CD4-positive, alpha-beta memory T cell (primary cell): ENCODE measurements around the gene RAB40C. TPM values are rescaled to one million over a fixed set of nuclear protein-coding genes. Genes with fewer than 3 reads are reported as not detected.

Experiments
- CTCF ChIA-PET: fragments of 350-600 bp; sonication (Branson Sonifier 250); formaldehyde crosslinking; loops from one replicate; lab custom pipeline; 2021; ENCODE audit warnings: inconsistent platforms; ENCODE audit not compliant: partially characterized antibody; lab: Charles Lee
- POLR2A ChIA-PET: fragments of 350-600 bp; sonication (Branson Sonifier 250); formaldehyde crosslinking; loops from one replicate; lab custom pipeline; 2021; ENCODE audit not compliant: partially characterized antibody; lab: Charles Lee
- DNase-seq, 5 donors: peaks; one replicate each; pipeline versions ENCODE4 v3.0.0 to v3.0.0-alpha.2; 2020 to 2022; ENCODE audit warnings: mixed read lengths in 1 of 5
- H3K27ac ChIP-seq: one replicate; pipeline ENCODE4 v1.7.0; 2013; ENCODE audit warnings: low read depth, low read length
- H3K27me3 ChIP-seq: 2 replicates; pipeline ENCODE4 v1.7.0; 2013; ENCODE audit warnings: mild to moderate bottlenecking, low read length, moderate library complexity; ENCODE audit not compliant: insufficient read depth
- H3K36me3 ChIP-seq: 2 replicates; pipeline ENCODE4 v1.7.0; 2013; ENCODE audit warnings: mild to moderate bottlenecking, low read length, moderate library complexity; ENCODE audit not compliant: insufficient read depth
- H3K4me1 ChIP-seq: 2 replicates; pipeline ENCODE4 v1.7.0; 2013; ENCODE audit warnings: mild to moderate bottlenecking, low read length, moderate library complexity; ENCODE audit not compliant: insufficient read depth
- H3K4me3 ChIP-seq, 2 donors: one replicate each; pipeline ENCODE4 v1.7.0; 2013; ENCODE audit warnings: low read length in 2 of 2, mild to moderate bottlenecking in 1 of 2
- H3K9me3 ChIP-seq, 2 donors: one replicate each; pipeline ENCODE4 v1.7.0; 2013; ENCODE audit warnings: low read length in 2 of 2, control low read depth in 1 of 2; ENCODE audit not compliant: control insufficient read depth in 1 of 2
- H3K27ac Mint-ChIP-seq, 7 donors: one replicate each; pipeline ENCODE4 v1.8.0; 2020 to 2021; ENCODE audit warnings: mixed read lengths in 7 of 7, mild to moderate bottlenecking in 6 of 7, inconsistent platforms in 3 of 7, moderate library complexity in 3 of 7
- H3K27me3 Mint-ChIP-seq, 2 donors: one replicate each; pipeline ENCODE4 v1.8.0; 2020 to 2021; ENCODE audit warnings: mixed read lengths in 2 of 2
- H3K36me3 Mint-ChIP-seq, 2 donors: one replicate each; pipeline ENCODE4 v1.8.0; 2020 to 2021; ENCODE audit warnings: mixed read lengths in 2 of 2, inconsistent platforms in 1 of 2, mild to moderate bottlenecking in 1 of 2
- H3K4me1 Mint-ChIP-seq, 4 donors: one replicate each; pipeline ENCODE4 v1.8.0; 2020 to 2021; ENCODE audit warnings: mixed read lengths in 4 of 4, mild to moderate bottlenecking in 1 of 4
- H3K4me3 Mint-ChIP-seq, 8 donors: one replicate each; pipeline ENCODE4 v1.8.0; 2020 to 2021; ENCODE audit warnings: mixed read lengths in 8 of 8, mild to moderate bottlenecking in 7 of 8, moderate library complexity in 6 of 8, inconsistent platforms in 3 of 8
- H3K9me3 Mint-ChIP-seq, 8 donors: one replicate each; pipeline ENCODE4 v1.8.0; 2020 to 2021; ENCODE audit warnings: mixed read lengths in 8 of 8, mild to moderate bottlenecking in 5 of 8, inconsistent platforms in 3 of 8, moderate library complexity in 1 of 8
- intact Hi-C: fragments of 100-400 bp; cut with micrococcal nuclease; formaldehyde crosslinking; loops from one replicate; pipeline ENCODE4 v1.15.1; 2023
- polyA plus RNA-seq, 2 donors: library from polyadenylated mRNA; unstranded; fragments of 300-500 nt; fragmentation: Illumina TruSeq; gene quantifications; one replicate each; pipeline ENCODE4 v1.2.3, GENCODE V29; 2021
- total RNA-seq, 2 experiments: library from RNA; stranded (reverse); gene quantifications; one replicate each; pipeline ENCODE4 v1.2.3, GENCODE V29; 2021

The RAB40C gene
- total and polyA plus RNA-seq, 4 experiments from 2014 or later, result 6.8 to 25.6 (median 19.9) TPM

DNA sequence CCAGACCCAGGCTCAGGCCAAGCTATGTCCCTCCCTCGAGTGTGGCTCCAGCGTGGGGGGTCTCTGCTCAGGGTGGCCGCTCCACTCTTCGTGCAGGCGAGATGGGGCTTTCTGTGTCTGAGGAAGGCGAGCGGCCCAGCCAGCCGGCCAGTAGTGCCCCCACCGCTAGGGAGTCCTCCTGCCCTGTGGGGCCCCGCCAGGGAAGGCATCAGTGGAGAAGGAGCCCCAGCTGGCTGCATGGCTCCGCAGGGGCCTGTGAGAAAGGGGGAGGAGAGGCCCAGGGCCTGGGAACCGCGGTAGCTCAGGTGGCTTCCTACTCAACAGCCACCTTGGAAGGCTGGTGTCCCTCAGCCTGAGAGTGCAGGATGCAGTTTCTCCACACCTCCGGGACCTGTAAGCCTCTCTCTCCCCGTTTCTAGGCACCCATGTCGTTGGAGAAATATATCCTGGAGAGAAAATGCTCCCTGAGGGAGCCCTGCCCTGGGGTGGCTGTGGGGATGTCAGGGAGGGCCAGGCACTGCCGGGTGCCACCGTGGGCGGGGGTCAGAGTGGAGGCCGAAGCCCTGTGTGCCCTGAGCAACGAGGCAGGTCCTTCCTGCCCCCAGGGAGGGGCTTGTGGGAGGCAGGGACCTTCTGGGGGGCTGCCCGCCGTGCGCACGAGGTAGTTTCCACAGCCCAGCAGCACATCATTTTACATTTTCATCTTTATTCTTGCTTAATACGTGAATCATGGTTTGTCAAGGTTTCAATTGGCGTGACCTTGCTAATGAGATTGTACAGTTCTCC is 16.8 kb upstream of the RAB40C start:
- CTCF ChIA-PET, result no interaction called here
- POLR2A ChIA-PET, result interaction anchor here (1.3 to 1.8 kb wide), 2 partner anchors 15 to 46 kb away, joined by 3 to 12 read pairs; partner anchors contain the start of gene CAPN15
- Mint-ChIP-seq H3K4me3 (no peak overlapping the region), H3K36me3 (peaks cover 0 to 10% of the 10 kb centered on the region in 2 donors), H3K27me3 (no peaks in the 10 kb centered on the region), H3K9me3 (peaks cover 0 to 6% (median 0%) of the 10 kb centered on the region in 8 donors), H3K4me1 (peaks cover 19 to 29% (median 23%) of the 10 kb centered on the region in 4 donors), H3K27ac (no peak overlapping the region)
- Histone ChIP-seq H3K4me3 (no peak overlapping the region), H3K9me3 (no peaks in the 10 kb centered on the region), H3K36me3 (no peaks in the 10 kb centered on the region), H3K27me3 (no peaks in the 10 kb centered on the region), H3K27ac (no peak overlapping the region), H3K4me1 (peaks cover 14% of the 10 kb centered on the region)
- intact Hi-C loops, result no loop called here
- DNase-seq, result no peak

DNA sequence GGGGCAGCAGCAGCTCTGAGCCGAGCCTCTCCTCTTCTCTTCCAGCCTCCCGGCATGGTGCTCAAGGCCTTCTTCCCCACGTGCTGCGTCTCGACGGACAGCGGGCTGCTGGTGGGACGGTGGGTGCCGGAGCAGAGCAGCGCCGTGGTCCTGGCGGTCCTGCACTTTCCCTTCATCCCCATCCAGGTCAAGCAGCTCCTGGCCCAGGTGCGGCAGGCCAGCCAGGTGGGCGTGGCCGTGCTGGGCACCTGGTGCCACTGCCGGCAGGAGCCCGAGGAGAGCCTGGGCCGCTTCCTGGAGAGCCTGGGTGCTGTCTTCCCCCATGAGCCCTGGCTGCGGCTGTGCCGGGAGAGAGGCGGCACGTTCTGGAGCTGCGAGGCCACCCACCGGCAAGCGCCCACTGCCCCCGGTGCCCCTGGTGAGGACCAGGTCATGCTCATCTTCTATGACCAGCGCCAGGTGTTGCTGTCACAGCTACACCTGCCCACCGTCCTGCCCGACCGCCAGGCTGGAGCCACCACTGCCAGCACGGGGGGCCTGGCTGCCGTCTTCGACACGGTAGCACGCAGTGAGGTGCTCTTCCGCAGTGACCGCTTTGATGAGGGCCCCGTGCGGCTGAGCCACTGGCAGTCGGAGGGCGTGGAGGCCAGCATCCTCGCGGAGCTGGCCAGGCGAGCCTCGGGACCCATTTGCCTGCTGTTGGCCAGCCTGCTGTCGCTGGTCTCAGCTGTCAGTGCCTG is 15.7 kb upstream of the RAB40C start:
- H3K9me3 ChIP-seq, result no peaks in the 10 kb centered on the region
- no peak for DNase-seq
- H3K4me3 Mint-ChIP-seq, result no peak overlapping the region
- peaks cover 0 to 10% of the 10 kb centered on the region in 2 donors for H3K36me3 Mint-ChIP-seq
- no peaks in the 10 kb centered on the region for H3K27me3 Mint-ChIP-seq
- ChIA-PET POLR2A (interaction anchor here (1.0 kb wide), 1 partner anchor 15 kb away, joined by 4 read pairs; no protein-coding TSS in a partner anchor), CTCF (no interaction called here)
- H3K4me1 Mint-ChIP-seq, result peaks cover 16 to 24% (median 20%) of the 10 kb centered on the region in 4 donors
- H3K9me3 Mint-ChIP-seq, result peaks cover 0 to 6% (median 0%) of the 10 kb centered on the region in 8 donors
- no peaks in the 10 kb centered on the region for H3K36me3 ChIP-seq
- intact Hi-C loops, result no loop called here
- no peak overlapping the region for H3K27ac ChIP-seq
- peaks cover 3% of the 10 kb centered on the region for H3K4me1 ChIP-seq
- H3K27ac Mint-ChIP-seq, result no peak overlapping the region
- H3K4me3 ChIP-seq, result no peak overlapping the region
- no peaks in the 10 kb centered on the region for H3K27me3 ChIP-seq

DNA sequence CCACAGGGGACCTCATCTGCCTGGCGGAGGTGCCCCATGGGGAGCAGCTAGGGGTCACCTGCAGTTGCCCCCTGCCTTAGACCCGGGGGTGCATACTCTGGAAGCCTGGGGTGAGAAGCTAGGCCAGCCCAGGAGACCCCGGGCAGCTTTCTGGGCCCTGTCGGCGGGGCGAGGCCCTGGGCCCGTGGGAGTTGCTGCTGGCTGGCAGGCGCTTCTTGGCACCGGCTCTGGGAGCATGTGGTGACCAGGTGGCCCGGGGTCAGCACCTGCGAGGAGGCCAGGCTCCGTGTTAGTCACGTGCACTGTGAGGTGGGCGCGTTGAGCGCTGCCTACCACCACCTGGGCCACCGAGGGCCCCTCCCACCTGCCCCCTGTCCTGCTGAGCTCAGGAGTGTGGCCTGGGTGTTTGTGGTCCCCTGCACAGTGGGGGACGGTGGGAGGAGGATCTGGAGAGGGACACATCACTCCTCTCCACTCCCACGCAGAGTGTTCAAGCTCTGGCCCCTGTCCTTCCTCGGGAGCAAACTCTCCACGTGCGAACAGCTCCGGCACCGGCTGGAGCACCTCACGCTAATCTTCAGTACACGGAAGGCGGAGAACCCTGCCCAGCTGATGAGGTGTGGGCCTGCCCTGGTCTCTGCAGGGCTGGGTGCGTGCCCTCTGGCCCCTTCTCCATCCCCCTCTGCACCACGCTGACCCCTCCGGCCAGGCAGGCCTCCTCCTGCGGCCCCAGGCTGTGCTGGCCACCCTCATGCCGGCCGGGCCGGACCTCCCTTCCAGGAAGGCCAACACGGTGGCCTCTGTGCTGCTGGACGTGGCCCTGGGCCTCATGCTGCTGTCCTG is 14.3 kb upstream of the RAB40C start:
- peaks cover 0 to 6% (median 0%) of the 10 kb centered on the region in 8 donors for H3K9me3 Mint-ChIP-seq
- no peak overlapping the region for H3K4me3 Mint-ChIP-seq
- H3K4me1 ChIP-seq, result no peaks in the 10 kb centered on the region
- H3K4me3 ChIP-seq, result no peak overlapping the region
- intact Hi-C loops, result no loop called here
- H3K27me3 ChIP-seq, result no peaks in the 10 kb centered on the region
- no peak for DNase-seq
- H3K27me3 Mint-ChIP-seq, result no peaks in the 10 kb centered on the region
- CTCF ChIA-PET, result no interaction called here
- no peak overlapping the region for H3K27ac ChIP-seq
- H3K4me1 Mint-ChIP-seq, result peaks cover 13 to 17% (median 15%) of the 10 kb centered on the region in 4 donors
- no peaks in the 10 kb centered on the region for H3K9me3 ChIP-seq
- POLR2A ChIA-PET, result interaction anchor here (0.5 kb wide), 1 partner anchor 64 kb away, joined by 3 read pairs; no protein-coding TSS in a partner anchor
- H3K36me3 ChIP-seq, result no peaks in the 10 kb centered on the region
- H3K27ac Mint-ChIP-seq, result no peak overlapping the region
- H3K36me3 Mint-ChIP-seq, result peaks cover 0 to 10% of the 10 kb centered on the region in 2 donors

DNA sequence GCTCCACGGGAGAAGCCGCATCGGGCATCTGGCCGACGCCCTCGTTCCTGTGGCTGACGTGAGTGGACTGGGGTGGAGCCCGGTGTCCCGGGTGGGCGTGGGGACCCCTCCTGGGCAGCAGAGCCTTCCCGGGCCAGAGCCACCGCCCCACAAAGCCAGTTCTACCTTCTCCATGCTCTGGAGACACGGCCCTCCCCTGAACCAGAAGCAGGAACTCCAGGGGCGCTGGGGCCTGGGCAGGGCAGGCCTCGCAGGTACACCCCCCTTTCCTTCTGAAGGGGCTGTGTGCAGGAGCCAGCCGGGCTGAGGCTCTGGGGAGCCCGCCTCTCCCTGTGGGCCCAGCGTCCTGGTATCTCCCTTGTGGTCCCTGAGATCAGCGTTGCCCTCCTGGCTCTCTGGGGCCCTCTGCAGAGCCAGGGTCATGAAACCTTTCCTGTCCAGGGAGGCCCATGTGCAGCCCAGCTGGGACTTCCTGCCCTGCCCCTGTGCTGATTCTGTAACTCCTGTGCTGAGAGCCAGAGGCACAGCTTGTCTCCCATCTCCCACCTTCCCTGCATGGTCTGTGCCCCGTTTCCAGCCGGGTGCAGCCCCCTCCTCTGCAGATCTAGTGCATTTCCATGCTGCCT is 13.6 kb upstream of the RAB40C start:
- CTCF ChIA-PET, result interaction anchor here (0.9 kb wide), 1 partner anchor 8 kb away, joined by 3 read pairs; no protein-coding TSS in a partner anchor

DNA sequence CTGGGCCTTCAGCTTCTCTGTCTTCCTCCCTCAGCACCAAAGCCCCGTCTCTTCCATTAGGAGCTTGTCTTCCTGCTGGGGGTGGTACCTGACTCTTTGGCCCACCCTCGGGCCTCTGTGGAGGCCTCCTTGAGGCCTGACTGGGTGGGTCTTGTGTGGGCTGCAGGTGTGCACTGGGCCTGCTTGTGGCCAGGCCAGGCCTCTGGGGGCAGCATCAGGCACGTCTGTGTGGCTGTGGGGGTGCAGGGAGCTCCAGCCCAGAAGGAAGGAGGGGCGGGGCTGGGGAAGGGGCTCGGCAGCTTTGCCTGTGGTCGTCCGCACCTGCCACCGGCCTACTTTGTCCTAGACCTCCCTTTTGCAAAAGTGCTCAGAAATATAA is 13.1 kb upstream of the RAB40C start:
- CTCF ChIA-PET, result interaction anchor here (0.9 to 1.3 kb wide), 2 partner anchors 8 to 10 kb away, joined by 3 read pairs; partner anchors contain the start of gene NHLRC4
- no peaks in the 10 kb centered on the region for H3K4me1 ChIP-seq
- intact Hi-C loops, result no loop called here

More for the DNA sequence above, 13.6 kb upstream of the RAB40C start:
- POLR2A ChIA-PET, result interaction anchor here (1.1 kb wide), 1 partner anchor 10 kb away, joined by 3 read pairs; no protein-coding TSS in a partner anchor
- DNase-seq, result no peak
- no peak overlapping the region for H3K4me3 Mint-ChIP-seq
- intact Hi-C loops, result no loop called here
- Histone ChIP-seq H3K9me3 (no peaks in the 10 kb centered on the region), H3K36me3 (no peaks in the 10 kb centered on the region), H3K4me1 (no peaks in the 10 kb centered on the region), H3K27me3 (no peaks in the 10 kb centered on the region), H3K4me3 (no peak overlapping the region), H3K27ac (no peak overlapping the region)
- H3K4me1 Mint-ChIP-seq, result peaks cover 6 to 9% (median 8%) of the 10 kb centered on the region in 4 donors
- H3K36me3 Mint-ChIP-seq, result peaks cover 0 to 4% of the 10 kb centered on the region in 2 donors
- peak overlapping the region in 1 of 7 donors; percentile 53 for H3K27ac Mint-ChIP-seq
- no peaks in the 10 kb centered on the region for H3K27me3 Mint-ChIP-seq
- H3K9me3 Mint-ChIP-seq, result peaks cover 0 to 2% (median 0%) of the 10 kb centered on the region in 8 donors

DNA sequence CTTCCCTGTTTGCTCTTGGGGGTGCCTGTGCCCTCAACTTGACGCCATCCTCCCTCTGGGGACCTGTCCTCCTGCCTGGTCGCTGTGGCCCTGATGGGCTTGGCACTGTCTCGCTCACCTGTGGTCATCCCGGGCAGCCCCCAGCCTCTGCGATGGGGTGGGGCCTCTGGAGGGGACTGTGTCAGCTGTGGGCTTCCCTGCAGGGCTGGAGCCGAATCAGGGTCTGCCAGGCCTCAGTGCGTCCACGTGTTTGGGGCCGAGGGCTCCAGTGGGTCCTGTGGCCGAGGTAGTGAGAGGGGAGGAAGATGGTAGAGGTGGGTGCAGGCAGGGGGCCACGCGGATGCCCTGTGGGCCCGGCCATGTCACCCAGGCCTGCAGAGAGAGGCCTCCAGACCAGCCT is 12.1 kb upstream of the RAB40C start:
- CTCF ChIA-PET, result interaction anchor here (1.3 to 1.4 kb wide), 2 partner anchors 11 to 32 kb away, joined by 3 read pairs; partner anchors contain the start of gene NHLRC4
- Histone ChIP-seq H3K27ac (no peak overlapping the region), H3K9me3 (no peaks in the 10 kb centered on the region), H3K4me1 (no peaks in the 10 kb centered on the region), H3K36me3 (no peaks in the 10 kb centered on the region), H3K27me3 (no peaks in the 10 kb centered on the region), H3K4me3 (no peak overlapping the region)
- intact Hi-C loops, result loop anchor here (2.0 kb wide), 1 partner anchor 33 kb away; no protein-coding TSS in a partner anchor
- no peaks in the 10 kb centered on the region for H3K4me1 Mint-ChIP-seq
- peaks cover 0 to 4% of the 10 kb centered on the region in 2 donors for H3K36me3 Mint-ChIP-seq
- POLR2A ChIA-PET, result interaction anchor here (1.1 kb wide), 1 partner anchor 9 kb away, joined by 3 read pairs; no protein-coding TSS in a partner anchor
- no peaks in the 10 kb centered on the region for H3K27me3 Mint-ChIP-seq
- H3K9me3 Mint-ChIP-seq, result no peaks in the 10 kb centered on the region
- H3K27ac Mint-ChIP-seq, result peak overlapping the region in 1 of 7 donors; percentile 32
- no peak for DNase-seq
- no peak overlapping the region for H3K4me3 Mint-ChIP-seq

More for the DNA sequence above, 13.1 kb upstream of the RAB40C start:
- H3K9me3 Mint-ChIP-seq, result no peaks in the 10 kb centered on the region
- no peaks in the 10 kb centered on the region for H3K9me3 ChIP-seq
- H3K4me3 Mint-ChIP-seq, result no peak overlapping the region
- no peak overlapping the region for H3K27ac ChIP-seq
- no peaks in the 10 kb centered on the region for H3K36me3 ChIP-seq
- peak overlapping the region in 1 of 7 donors; percentile 53 for H3K27ac Mint-ChIP-seq
- H3K27me3 Mint-ChIP-seq, result no peaks in the 10 kb centered on the region
- no peaks in the 10 kb centered on the region for H3K27me3 ChIP-seq
- H3K4me3 ChIP-seq, result no peak overlapping the region
- POLR2A ChIA-PET, result interaction anchor here (1.1 kb wide), 1 partner anchor 10 kb away, joined by 3 read pairs; no protein-coding TSS in a partner anchor
- peaks cover 1 to 4% (median 3%) of the 10 kb centered on the region in 4 donors for H3K4me1 Mint-ChIP-seq
- peaks cover 0 to 4% of the 10 kb centered on the region in 2 donors for H3K36me3 Mint-ChIP-seq
- no peak for DNase-seq
